ENCODE measurements around the gene RAPGEF6. TPM values are rescaled to one million over a fixed set of nuclear protein-coding genes. Genes with fewer than 3 reads are reported as not detected.

RAPGEF6 gene
- total RNA-seq, 2 donors from 2014 or later, result 8.6 to 13.0 TPM

DNA sequence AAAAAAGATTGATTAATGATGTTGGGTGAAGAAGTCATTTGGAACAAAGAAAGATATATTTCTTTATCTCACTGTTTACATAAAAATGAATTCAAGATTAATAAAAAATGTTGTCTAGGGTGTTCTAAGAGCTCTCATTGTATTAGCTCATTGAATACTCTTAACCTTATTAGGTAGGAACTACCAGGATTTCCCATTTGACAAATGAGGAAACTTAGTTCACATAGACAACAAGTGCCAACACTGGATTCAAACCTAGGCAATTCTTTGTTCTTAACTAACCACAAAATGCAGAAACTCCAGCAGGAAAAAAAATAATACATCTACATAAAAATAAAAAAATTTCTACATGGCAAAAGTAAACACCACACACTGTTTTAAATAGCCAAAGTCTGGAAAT lies 175.8 kb downstream of the RAPGEF6 start:
- Histone ChIP-seq H3K27ac (no peak overlapping the region), H3K4me3 (no peak overlapping the region), H3K27me3 (no peaks in the 10 kb centered on the region), H3K9me3 (no peaks in the 10 kb centered on the region), H3K4me1 (peaks cover 5% of the 10 kb centered on the region), H3K36me3 (replicated peaks in 1 of 2; ENCODE audit: insufficient read depth in 1 of 2, low read depth in 2 of 2) (no peaks in the 10 kb centered on the region)
- intact Hi-C loops (cut with DNase I), result no loop called here
- ATAC-seq (no peak), DNase-seq (no peak)
- no peak for TF ChIP-seq POLR2A (IDR thresholded peaks at IDR 0.05)
- TF ChIP-seq, protein P1, sequence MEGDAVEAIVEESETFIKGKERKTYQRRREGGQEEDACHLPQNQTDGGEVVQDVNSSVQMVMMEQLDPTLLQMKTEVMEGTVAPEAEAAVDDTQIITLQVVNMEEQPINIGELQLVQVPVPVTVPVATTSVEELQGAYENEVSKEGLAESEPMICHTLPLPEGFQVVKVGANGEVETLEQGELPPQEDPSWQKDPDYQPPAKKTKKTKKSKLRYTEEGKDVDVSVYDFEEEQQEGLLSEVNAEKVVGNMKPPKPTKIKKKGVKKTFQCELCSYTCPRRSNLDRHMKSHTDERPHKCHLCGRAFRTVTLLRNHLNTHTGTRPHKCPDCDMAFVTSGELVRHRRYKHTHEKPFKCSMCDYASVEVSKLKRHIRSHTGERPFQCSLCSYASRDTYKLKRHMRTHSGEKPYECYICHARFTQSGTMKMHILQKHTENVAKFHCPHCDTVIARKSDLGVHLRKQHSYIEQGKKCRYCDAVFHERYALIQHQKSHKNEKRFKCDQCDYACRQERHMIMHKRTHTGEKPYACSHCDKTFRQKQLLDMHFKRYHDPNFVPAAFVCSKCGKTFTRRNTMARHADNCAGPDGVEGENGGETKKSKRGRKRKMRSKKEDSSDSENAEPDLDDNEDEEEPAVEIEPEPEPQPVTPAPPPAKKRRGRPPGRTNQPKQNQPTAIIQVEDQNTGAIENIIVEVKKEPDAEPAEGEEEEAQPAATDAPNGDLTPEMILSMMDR (IDR thresholded peaks at IDR 0.05), result no peak

DNA sequence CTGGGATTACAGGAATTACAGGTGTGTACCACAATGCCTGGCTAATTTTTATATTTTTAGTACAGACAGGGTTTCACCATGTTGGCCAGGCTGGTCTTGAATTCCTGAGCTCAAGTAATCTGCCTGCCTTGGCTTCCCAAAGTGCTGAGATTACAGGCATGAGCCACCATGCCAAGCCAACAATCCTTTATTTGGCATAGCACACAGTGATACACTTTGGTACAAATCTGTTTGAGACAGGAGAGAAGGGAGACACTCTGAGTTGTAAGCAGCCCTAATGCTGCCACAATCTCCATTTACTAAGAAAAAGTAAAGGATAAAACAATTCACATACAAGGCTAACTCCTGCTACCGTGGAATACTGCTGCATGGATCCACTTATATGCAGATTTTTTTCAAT lies 177.8 kb downstream of the RAPGEF6 start:
- H3K27me3 ChIP-seq, result no peaks in the 10 kb centered on the region
- H3K4me3 ChIP-seq, result no peak overlapping the region
- ATAC-seq (no peak), DNase-seq (no peak)
- H3K9me3 ChIP-seq, result no peaks in the 10 kb centered on the region
- H3K36me3 ChIP-seq (replicated peaks in 1 of 2; ENCODE audit: insufficient read depth in 1 of 2, low read depth in 2 of 2), result no peaks in the 10 kb centered on the region
- no peak overlapping the region for H3K27ac ChIP-seq
- intact Hi-C loops (cut with DNase I), result no loop called here
- TF ChIP-seq, protein P1 (IDR thresholded peaks at IDR 0.05), result no peak
- WGBS, 2 donors, result 96 to 100% methylated on average over 1 of the region's 1 CpG
- peaks cover 5% of the 10 kb centered on the region for H3K4me1 ChIP-seq

DNA sequence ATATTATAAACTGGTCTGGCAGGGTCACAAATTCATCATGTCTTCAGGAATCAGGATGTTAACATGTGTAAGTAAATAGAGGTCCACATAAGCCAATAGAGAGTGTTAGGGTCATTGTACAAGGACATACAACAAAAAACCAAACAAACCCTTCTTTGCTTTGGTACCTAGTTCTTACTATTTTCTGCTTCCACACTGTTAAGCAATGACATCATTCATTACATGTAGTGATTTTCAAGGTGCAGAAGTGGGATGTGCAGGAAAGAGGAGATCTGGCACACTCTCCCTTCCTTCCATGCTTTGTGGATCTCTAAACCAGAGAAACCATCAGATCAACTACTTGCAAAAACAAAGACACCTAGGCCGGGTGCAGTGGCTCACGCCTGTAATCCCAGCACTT lies 184.1 kb downstream of the RAPGEF6 start:
- no peak overlapping the region for H3K27ac ChIP-seq
- TF ChIP-seq, protein P1 (IDR thresholded peaks at IDR 0.05), result no peak
- TF ChIP-seq POLR2A (IDR thresholded peaks at IDR 0.05), result no peak
- no peak overlapping the region for H3K4me3 ChIP-seq
- no peaks in the 10 kb centered on the region for H3K9me3 ChIP-seq
- ATAC-seq, result no peak
- H3K4me1 ChIP-seq, result no peaks in the 10 kb centered on the region
- H3K36me3 ChIP-seq (replicated peaks in 1 of 2; ENCODE audit: insufficient read depth in 1 of 2, low read depth in 2 of 2), result peaks cover 0 to 3% of the 10 kb centered on the region in 2 donors
- intact Hi-C loops (cut with DNase I), result no loop called here
- no peaks in the 10 kb centered on the region for H3K27me3 ChIP-seq
- WGBS, 2 donors, result 89 to 93% methylated on average over 2 of the region's 2 CpGs
- no peak for DNase-seq

DNA sequence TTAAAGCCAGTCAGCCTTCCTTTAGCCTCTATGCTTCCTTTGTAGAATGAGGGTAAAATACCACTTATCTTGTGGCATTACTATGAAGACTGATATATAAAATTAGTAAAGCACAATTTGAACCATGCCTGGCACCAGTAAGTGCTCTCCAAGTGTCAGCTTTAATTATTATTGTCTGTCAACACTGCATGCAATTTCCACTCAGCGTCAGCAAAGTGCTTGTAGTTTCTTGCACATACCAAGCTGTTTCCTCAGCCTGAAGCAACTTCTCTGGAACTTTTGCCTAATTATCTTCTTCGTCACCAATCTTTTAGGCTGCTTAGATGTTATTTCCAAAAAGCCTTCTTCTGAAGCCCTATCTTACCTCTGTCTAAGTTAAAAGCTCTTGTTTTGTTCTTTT lies 193.8 kb downstream of the RAPGEF6 start:
- no peaks in the 10 kb centered on the region for H3K27me3 ChIP-seq
- no peaks in the 10 kb centered on the region for H3K36me3 ChIP-seq (replicated peaks in 1 of 2; ENCODE audit: insufficient read depth in 1 of 2, low read depth in 2 of 2)
- intact Hi-C loops (cut with DNase I), result no loop called here
- no peak for TF ChIP-seq POLR2A (IDR thresholded peaks at IDR 0.05)
- TF ChIP-seq, protein P1 (IDR thresholded peaks at IDR 0.05), result no peak
- no peaks in the 10 kb centered on the region for H3K4me1 ChIP-seq
- no peaks in the 10 kb centered on the region for H3K9me3 ChIP-seq
- no peak for DNase-seq
- H3K27ac ChIP-seq, result no peak overlapping the region
- no peak for ATAC-seq
- no peak overlapping the region for H3K4me3 ChIP-seq
- 87 to 88% methylated on average over 2 of the region's 2 CpGs for WGBS, 2 donors

DNA sequence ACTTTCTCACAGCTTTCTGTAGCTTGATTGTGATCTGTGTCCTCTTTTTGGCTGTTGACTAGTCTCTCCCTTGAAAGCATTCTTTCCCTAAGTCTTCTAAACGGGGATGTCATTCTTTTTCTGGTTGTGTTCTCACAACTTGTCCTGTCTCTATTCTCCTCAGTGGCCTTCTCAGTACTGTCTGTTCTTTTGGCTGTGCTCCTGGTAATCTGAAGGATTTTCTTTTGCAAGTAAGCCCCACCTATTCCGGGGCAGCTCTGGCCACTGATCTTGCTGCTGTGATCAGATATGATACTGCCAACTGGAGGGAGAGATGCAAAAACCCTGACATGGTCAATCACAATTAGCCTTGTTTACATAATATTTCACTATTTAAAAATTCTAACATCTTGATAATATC lies 198.9 kb downstream of the RAPGEF6 start:
- intact Hi-C loops (cut with DNase I), result no loop called here
- no peak overlapping the region for H3K27ac ChIP-seq
- no peak overlapping the region for H3K4me3 ChIP-seq
- no peaks in the 10 kb centered on the region for H3K9me3 ChIP-seq
- TF ChIP-seq, protein P1 (IDR thresholded peaks at IDR 0.05), result no peak
- TF ChIP-seq POLR2A (IDR thresholded peaks at IDR 0.05), result no peak
- H3K36me3 ChIP-seq (replicated peaks in 1 of 2; ENCODE audit: insufficient read depth in 1 of 2, low read depth in 2 of 2), result no peaks in the 10 kb centered on the region
- no peaks in the 10 kb centered on the region for H3K4me1 ChIP-seq
- no peaks in the 10 kb centered on the region for H3K27me3 ChIP-seq
- ATAC-seq (no peak), DNase-seq (no peak)
- WGBS, 2 donors, result 73 to 91% methylated on average over 2 of the region's 2 CpGs

All from body of pancreas (tissue), 4 donors.